NCI-H146 treated with DMSO at 0.1 percent for 48 hours (cell line): ENCODE measurements around the gene OR5T2.
"Not testable (repeated sequence)": the region's sequence is repeated elsewhere in the genome, so short reads cannot be mapped to it uniquely, and the experiment has no call there.

Experiments used
- DNase-seq: peaks from one replicate; lab custom pipeline; 2025; ENCODE audit not compliant: unreplicated experiment; lab: John Stamatoyannopoulos, UW

Gene OR5T2

GRCh38 chr11:56234155-56234554, at the start of gene OR5T2:
OR5T2 (minus strand) TSS chr11:56234255; CDS start chr11:56233062, 1,193 bp downstream.
- no peak for DNase-seq

DNA sequence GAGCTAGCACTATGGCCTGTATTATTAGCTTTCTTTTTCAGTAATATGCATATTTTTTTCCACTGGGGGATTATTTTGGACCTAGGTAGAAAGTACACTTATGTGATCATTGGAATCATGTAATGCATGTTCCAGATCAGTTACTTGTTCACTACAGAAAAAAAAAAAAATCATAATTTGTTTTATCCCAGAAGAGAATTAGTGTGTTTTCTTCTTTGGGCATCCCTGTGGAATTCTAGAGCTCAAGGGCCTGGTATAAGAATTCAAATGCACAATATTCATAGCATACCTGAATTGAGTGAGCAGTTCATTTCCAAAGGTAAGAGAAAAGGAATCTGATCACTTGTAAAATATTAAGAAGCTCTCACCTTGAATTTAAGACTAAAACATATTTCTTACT, 39.8 kb upstream of the OR5T2 start, which contains the start of gene OR5T1:
Gene OR5T1 (plus strand): TSS at position 301 of the 400 bp plus-strand sequence. CDS start 1,485 bp downstream, outside the sequence.
- DNase-seq = no peak

DNA sequence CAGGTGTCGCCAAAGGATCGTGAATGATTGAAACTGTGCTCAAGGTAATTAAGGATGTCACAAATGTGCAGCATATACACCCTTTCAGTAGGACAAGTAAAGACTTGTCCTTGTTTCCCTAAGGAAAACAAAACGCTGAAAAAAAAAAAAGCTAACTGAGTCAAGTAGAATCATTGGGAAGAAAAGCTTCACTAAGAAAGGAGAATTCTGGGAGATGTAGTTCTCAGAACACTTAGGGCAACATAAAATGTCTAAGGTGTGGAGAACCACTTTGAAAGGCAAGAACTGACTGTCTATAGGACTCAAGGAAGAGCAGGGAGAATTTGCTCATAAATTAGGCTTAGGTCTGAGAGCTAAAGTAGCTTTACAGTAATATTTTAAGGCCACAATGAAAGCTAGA, 37.0 kb upstream of the OR5T2 start:
- no peak for DNase-seq

GRCh38 chr11:56251954-56252353, 17.9 kb upstream of the OR5T2 start, which contains the start of gene OR5T3:
OR5T3 (plus strand) TSS chr11:56252254; CDS start chr11:56252254, 0 bp downstream.
- DNase-seq = no peak

DNA sequence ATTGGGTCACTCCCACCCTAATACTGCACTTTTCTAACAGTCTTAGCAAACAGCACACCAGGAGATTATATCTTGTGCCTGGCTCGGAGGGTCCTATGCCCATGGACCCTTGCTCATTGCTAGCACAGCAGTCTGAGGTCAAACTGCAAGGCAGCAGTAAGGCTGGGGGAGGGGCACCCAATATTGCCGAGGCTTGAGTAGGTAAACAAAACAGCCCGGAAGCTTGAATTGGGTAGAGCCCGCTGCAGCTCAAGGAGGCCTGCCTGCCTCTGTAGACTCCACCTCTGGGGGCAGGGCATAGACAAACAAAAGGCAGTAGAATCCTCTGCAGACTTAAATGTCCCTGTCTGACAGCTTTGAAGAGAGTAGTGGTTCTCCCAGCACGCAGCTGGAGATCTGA, 14.3 kb downstream of the OR5T2 start:
- not testable (repeated sequence) for DNase-seq

DNA sequence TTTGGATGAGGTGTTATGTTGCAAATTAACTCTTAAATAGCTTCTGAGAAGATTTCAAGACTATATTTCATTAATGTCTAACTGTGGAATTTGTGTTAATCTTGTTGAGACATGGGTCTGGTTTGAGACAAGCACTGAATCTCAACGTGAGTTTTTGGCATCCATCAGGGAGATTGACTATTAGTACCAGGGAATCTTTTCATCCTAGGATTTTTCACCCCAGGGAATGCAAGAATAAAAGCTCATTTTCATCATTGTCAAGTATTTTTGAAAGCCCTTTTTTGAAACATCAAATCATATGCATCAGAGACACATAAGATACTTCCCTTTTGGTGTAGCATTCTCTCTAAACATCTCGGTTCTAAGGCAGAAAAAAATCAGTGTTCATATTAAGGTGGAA, 19.5 kb downstream of the OR5T2 start:
- DNase-seq = no peak

DNA sequence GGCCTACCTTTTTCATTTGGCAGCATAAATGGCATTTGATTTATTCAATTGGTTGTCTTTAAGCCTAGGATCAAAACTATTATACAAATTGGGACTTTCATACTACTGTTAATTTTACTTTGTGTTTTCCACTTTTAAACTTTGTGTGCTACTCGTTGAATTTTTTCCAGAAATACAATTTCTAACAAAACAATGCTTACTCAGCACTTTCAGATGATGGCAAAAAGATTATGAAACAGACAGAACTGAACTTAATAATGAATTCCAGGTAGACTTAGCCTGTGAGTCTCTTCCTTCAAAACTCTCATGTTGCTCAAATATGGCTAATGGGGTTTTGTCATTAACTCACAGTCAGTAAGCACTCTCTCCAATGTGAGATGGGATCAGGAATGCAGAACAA, 26.3 kb downstream of the OR5T2 start:
- no peak for DNase-seq

GRCh38 chr11:56197367-56197766, 36.7 kb downstream of the OR5T2 start:
- no peak for DNase-seq

GRCh38 chr11:56196705-56197104, 37.4 kb downstream of the OR5T2 start:
- no peak for DNase-seq

GRCh38 chr11:56188602-56189001, 45.5 kb downstream of the OR5T2 start:
- no peak for DNase-seq

GRCh38 chr11:56183459-56183858, 50.6 kb downstream of the OR5T2 start:
- no peak for DNase-seq
